WI38 (cell line): ENCODE results near the gene DRAP1.

Source experiments
- H3K4me3 ChIP-seq: 2 replicates; pipeline ENCODE4 v1.5.1; 2011; ENCODE audit warnings: low read depth, mild to moderate bottlenecking, control low read depth, low read length
- TF ChIP-seq, protein P1 (sequence below): IDR thresholded peaks from 2 replicates; pipeline ENCODE4 v1.5.1; 2012; ENCODE audit warnings: low read depth, mild to moderate bottlenecking, control low read depth, low read length

The DRAP1 gene

GRCh38 chr11:65873318-65874156 lies 45.7 kb upstream of the DRAP1 start:
- TF ChIP-seq, protein P1, sequence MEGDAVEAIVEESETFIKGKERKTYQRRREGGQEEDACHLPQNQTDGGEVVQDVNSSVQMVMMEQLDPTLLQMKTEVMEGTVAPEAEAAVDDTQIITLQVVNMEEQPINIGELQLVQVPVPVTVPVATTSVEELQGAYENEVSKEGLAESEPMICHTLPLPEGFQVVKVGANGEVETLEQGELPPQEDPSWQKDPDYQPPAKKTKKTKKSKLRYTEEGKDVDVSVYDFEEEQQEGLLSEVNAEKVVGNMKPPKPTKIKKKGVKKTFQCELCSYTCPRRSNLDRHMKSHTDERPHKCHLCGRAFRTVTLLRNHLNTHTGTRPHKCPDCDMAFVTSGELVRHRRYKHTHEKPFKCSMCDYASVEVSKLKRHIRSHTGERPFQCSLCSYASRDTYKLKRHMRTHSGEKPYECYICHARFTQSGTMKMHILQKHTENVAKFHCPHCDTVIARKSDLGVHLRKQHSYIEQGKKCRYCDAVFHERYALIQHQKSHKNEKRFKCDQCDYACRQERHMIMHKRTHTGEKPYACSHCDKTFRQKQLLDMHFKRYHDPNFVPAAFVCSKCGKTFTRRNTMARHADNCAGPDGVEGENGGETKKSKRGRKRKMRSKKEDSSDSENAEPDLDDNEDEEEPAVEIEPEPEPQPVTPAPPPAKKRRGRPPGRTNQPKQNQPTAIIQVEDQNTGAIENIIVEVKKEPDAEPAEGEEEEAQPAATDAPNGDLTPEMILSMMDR = no peak
- H3K4me3 ChIP-seq = peak overlapping the region; percentile 78

DNA sequence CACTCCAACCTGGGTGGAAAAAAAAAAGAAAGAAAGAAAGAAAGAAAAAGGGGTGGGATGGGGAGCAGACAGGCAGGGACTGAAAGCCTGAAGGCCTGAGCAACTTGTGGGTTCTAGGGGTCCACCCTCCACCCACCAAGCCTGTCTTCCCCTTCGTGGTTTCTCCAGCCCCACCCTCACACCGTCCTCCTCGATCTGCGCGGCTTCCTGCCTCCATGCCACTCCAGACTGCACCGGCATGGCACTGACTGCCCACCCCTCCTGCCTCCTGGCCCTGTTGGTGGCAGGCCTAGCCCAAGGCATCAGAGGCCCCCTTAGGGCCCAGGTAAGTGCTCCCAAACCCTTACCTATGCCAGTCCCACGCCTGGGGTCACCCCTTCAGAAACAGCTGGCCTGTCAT lies 39.6 kb upstream of the DRAP1 start, which contains the start of gene CTSW:
CTSW (plus strand) TSS at position 221 of the 400 bp plus-strand sequence; CDS start at position 239, 18 bp downstream.
- TF ChIP-seq, protein P1 = no peak
- H3K4me3 ChIP-seq = no peak within 1 kb of the TSS

DNA sequence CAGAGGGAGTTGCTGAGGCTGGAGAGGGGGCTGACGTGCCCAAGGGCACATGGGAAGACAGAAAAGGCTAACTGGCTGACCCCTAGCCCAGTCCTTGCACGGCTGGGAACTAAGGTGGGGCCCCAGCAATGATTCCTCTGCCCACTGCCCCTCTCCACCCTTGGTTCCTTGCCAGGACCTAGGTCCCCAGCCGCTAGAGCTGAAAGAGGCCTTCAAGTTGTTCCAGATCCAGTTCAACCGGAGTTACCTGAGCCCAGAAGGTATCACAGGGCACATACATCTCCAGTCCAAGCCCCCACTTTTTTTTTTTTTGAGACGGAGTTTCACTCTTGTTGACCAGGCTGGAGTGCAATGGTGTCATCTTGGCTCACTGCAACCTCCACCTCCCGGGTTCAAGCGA lies 39.2 kb upstream of the DRAP1 start:
- TF ChIP-seq, protein P1 = no peak
- H3K4me3 ChIP-seq = no peak overlapping the region

- H3K4me3 ChIP-seq = no peak overlapping the region
- TF ChIP-seq, protein P1 = no peak
Observed at GRCh38 chr11:65880844-65881421, 38.3 kb upstream of the DRAP1 start.

GRCh38 chr11:65882120-65883057 lies 36.8 kb upstream of the DRAP1 start:
- no peak overlapping the region for H3K4me3 ChIP-seq
- TF ChIP-seq, protein P1 = no peak

DNA sequence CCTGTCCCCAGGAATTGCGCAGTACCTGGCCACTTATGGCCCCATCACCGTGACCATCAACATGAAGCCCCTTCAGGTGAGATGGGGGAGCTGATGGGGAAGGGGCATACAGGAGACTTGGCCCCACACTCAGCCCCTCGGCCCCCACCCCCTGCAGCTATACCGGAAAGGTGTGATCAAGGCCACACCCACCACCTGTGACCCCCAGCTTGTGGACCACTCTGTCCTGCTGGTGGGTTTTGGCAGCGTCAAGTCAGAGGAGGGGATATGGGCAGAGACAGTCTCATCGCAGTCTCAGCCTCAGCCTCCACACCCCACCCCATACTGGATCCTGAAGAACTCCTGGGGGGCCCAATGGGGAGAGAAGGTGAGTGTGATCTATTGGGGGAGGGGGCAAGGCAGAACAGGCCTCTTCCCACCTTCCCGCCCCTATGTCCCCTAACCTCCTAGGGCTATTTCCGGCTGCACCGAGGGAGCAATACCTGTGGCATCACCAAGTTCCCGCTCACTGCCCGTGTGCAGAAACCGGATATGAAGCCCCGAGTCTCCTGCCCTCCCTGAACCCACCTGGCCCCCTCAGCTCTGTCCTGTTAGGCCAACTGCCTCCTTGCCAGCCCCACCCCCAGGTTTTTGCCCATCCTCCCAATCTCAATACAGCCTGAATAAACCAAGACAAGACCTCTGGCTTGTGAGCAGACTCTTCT lies 36.0 kb upstream of the DRAP1 start:
- TF ChIP-seq, protein P1 = no peak
- no peak overlapping the region for H3K4me3 ChIP-seq
